RPMI8226 (cell line): ENCODE results near the gene INPP5A.
"Not testable (repeated sequence)": the region's sequence is repeated elsewhere in the genome, so short reads cannot be mapped to it uniquely, and the experiment has no call there.

Source experiments
- DNase-seq: peaks from one replicate; pipeline ENCODE4 v3.0.0-alpha.2; 2015

INPP5A gene

GRCh38 chr10:132793213-132793612, 255.6 kb downstream of the INPP5A start:
- DNase-seq, result peak; percentile 8

- DNase-seq, result peak; percentile 33
Measured at GRCh38 chr10:132793871-132794849, 256.6 kb downstream of the INPP5A start.

GRCh38 chr10:132796846-132797245, 259.3 kb downstream of the INPP5A start:
- no peak for DNase-seq

- not testable (repeated sequence) for DNase-seq
Measured at GRCh38 chr10:132797986-132798385, 260.4 kb downstream of the INPP5A start.

- DNase-seq, result no peak
Measured at GRCh38 chr10:132798403-132798802, 260.8 kb downstream of the INPP5A start.

- DNase-seq, result no peak
Measured at GRCh38 chr10:132798876-132799275, 261.3 kb downstream of the INPP5A start.

GRCh38 chr10:132799865-132800264, 262.3 kb downstream of the INPP5A start:
- DNase-seq, result no peak

GRCh38 chr10:132802048-132802447, 264.5 kb downstream of the INPP5A start:
- DNase-seq, result no peak

GRCh38 chr10:132802694-132803320, 265.2 kb downstream of the INPP5A start:
- DNase-seq, result no peak

GRCh38 chr10:132803416-132804210, 266.0 kb downstream of the INPP5A start:
- no peak for DNase-seq

- no peak for DNase-seq
Measured at GRCh38 chr10:132804287-132804686, 266.7 kb downstream of the INPP5A start.

GRCh38 chr10:132804785-132805426, 267.3 kb downstream of the INPP5A start:
- no peak for DNase-seq

GRCh38 chr10:132805599-132805998, 268.0 kb downstream of the INPP5A start:
- no peak for DNase-seq

GRCh38 chr10:132806110-132806509, 268.5 kb downstream of the INPP5A start:
- DNase-seq, result no peak

GRCh38 chr10:132806561-132807003, 269.0 kb downstream of the INPP5A start:
- no peak for DNase-seq

GRCh38 chr10:132807621-132808049, 270.0 kb downstream of the INPP5A start:
- no peak for DNase-seq

GRCh38 chr10:132808383-132809231, 271.0 kb downstream of the INPP5A start:
- DNase-seq, result no peak

- no peak for DNase-seq
Measured at GRCh38 chr10:132809232-132810140, 271.9 kb downstream of the INPP5A start.

GRCh38 chr10:132810141-132810806, 272.7 kb downstream of the INPP5A start:
- DNase-seq, result no peak
